ENCODE data around the gene PSTPIP2. TPM values are rescaled to one million over a fixed set of nuclear protein-coding genes. Genes with fewer than 3 reads are reported as not detected.
"Not testable (repeated sequence)": the region's sequence is repeated elsewhere in the genome, so short reads cannot be mapped to it uniquely, and the experiment has no call there.

The PSTPIP2 gene
- total RNA-seq, 1 donor from 2014 or later = 9.6 TPM

- DNase-seq (ENCODE audit: extremely low spot score, unreplicated experiment) = no peak
- peaks cover 4% of the 10 kb centered on the region for H3K4me1 Mint-ChIP-seq (ENCODE audit: unreplicated experiment)
- peaks cover 10% of the 10 kb centered on the region for H3K36me3 Mint-ChIP-seq
- no peak overlapping the region for H3K4me3 Mint-ChIP-seq
- no peaks in the 10 kb centered on the region for H3K9me3 Mint-ChIP-seq
- no peaks in the 10 kb centered on the region for H3K27me3 Mint-ChIP-seq
- no peak overlapping the region for H3K27ac Mint-ChIP-seq
- TF ChIP-seq CTCF (conservative IDR thresholded peaks at IDR 0.05) = no peak
These were observed 109.2 kb downstream of the PSTPIP2 start for GRCh38 chr18:45962866-45963265.

GRCh38 chr18:45962461-45962860 lies 109.6 kb downstream of the PSTPIP2 start:
- peaks cover 4% of the 10 kb centered on the region for H3K4me1 Mint-ChIP-seq (ENCODE audit: unreplicated experiment)
- DNase-seq (ENCODE audit: extremely low spot score, unreplicated experiment) = no peak
- H3K9me3 Mint-ChIP-seq = no peaks in the 10 kb centered on the region
- no peak overlapping the region for H3K27ac Mint-ChIP-seq
- no peaks in the 10 kb centered on the region for H3K27me3 Mint-ChIP-seq
- H3K4me3 Mint-ChIP-seq = no peak overlapping the region
- TF ChIP-seq CTCF (conservative IDR thresholded peaks at IDR 0.05) = no peak
- peaks cover 10% of the 10 kb centered on the region for H3K36me3 Mint-ChIP-seq

GRCh38 chr18:45959484-45959883 lies 112.6 kb downstream of the PSTPIP2 start:
- H3K4me1 Mint-ChIP-seq (ENCODE audit: unreplicated experiment); DNase-seq (ENCODE audit: extremely low spot score, unreplicated experiment); H3K27me3 Mint-ChIP-seq; H3K27ac Mint-ChIP-seq; H3K36me3 Mint-ChIP-seq; H3K9me3 Mint-ChIP-seq; H3K4me3 Mint-ChIP-seq: not testable (repeated sequence)

- H3K36me3 Mint-ChIP-seq = peaks cover 10% of the 10 kb centered on the region
- peaks cover 4% of the 10 kb centered on the region for H3K4me1 Mint-ChIP-seq (ENCODE audit: unreplicated experiment)
- no peaks in the 10 kb centered on the region for H3K9me3 Mint-ChIP-seq
- no peak for DNase-seq (ENCODE audit: extremely low spot score, unreplicated experiment)
- H3K27ac Mint-ChIP-seq = no peak overlapping the region
- TF ChIP-seq CTCF (conservative IDR thresholded peaks at IDR 0.05) = no peak
- H3K4me3 Mint-ChIP-seq = no peak overlapping the region
- no peaks in the 10 kb centered on the region for H3K27me3 Mint-ChIP-seq
These were observed 113.3 kb downstream of the PSTPIP2 start for GRCh38 chr18:45958730-45959129.

- Mint-ChIP-seq H3K27me3 (no peaks in the 10 kb centered on the region), H3K4me3 (no peak overlapping the region), H3K9me3 (no peaks in the 10 kb centered on the region), H3K27ac (no peak overlapping the region), H3K36me3 (peaks cover 15% of the 10 kb centered on the region), H3K4me1 (ENCODE audit: unreplicated experiment) (peaks cover 4% of the 10 kb centered on the region)
- DNase-seq (ENCODE audit: extremely low spot score, unreplicated experiment) = no peak
- no peak for TF ChIP-seq CTCF (conservative IDR thresholded peaks at IDR 0.05)
These were observed 114.0 kb downstream of the PSTPIP2 start for GRCh38 chr18:45958027-45958426.

- Mint-ChIP-seq H3K4me3 (no peak overlapping the region), H3K36me3 (peaks cover 19% of the 10 kb centered on the region), H3K27ac (no peak overlapping the region), H3K4me1 (ENCODE audit: unreplicated experiment) (peaks cover 4% of the 10 kb centered on the region), H3K27me3 (no peaks in the 10 kb centered on the region), H3K9me3 (no peaks in the 10 kb centered on the region)
- no peak for DNase-seq (ENCODE audit: extremely low spot score, unreplicated experiment)
- no peak for TF ChIP-seq CTCF (conservative IDR thresholded peaks at IDR 0.05)
These were observed 115.0 kb downstream of the PSTPIP2 start for GRCh38 chr18:45957100-45957499.

All from type B pancreatic cell (in vitro differentiated cells).